ENCODE measurements around the gene AP1M2.
A peak's percentile ranks its signal among the peaks of the same experiment; 100 is the strongest.

AP1M2 gene

DNA sequence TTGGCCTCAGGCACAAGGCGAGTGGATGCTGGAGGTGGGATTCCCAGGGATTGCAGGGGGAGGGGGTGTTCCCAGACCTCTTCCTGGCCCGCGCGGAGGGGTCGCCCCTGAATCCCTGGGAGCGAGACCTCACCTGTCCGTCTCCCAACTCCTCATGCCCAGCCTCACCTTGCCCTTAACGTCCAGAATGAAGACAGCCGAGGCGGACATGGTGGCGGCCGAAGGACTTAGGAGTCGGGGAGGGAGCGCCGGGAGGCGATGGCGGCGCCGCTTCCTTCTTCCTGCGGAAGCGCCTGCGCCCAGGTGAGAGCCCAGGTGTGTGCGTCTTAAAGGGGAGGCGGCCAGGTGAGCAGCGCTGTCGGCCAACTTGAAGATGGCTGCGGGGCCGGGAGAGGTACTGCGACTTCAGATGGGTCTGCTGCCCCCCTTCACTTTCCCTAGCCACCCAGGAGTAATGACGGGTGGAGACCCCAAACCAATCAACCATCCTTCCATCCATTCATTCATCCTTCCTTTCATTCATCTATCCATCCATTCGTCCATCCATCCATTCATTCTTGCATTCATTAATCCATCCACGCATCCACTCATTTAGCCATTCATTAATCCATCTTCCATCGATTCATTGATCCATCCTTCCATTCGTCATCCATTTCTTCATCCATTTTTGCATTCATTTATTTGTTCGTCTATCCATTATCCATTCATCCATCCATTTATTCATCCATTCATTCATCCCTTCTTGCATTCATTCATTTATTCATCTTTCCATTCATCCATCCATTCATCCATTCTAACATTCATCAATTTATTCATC lies at the start of gene AP1M2:
TSS of gene AP1M2 (minus strand) at position 291 of the 817 bp plus-strand sequence. CDS start at position 210, 81 bp downstream.
- peak; percentile 58 for DNase-seq

DNA sequence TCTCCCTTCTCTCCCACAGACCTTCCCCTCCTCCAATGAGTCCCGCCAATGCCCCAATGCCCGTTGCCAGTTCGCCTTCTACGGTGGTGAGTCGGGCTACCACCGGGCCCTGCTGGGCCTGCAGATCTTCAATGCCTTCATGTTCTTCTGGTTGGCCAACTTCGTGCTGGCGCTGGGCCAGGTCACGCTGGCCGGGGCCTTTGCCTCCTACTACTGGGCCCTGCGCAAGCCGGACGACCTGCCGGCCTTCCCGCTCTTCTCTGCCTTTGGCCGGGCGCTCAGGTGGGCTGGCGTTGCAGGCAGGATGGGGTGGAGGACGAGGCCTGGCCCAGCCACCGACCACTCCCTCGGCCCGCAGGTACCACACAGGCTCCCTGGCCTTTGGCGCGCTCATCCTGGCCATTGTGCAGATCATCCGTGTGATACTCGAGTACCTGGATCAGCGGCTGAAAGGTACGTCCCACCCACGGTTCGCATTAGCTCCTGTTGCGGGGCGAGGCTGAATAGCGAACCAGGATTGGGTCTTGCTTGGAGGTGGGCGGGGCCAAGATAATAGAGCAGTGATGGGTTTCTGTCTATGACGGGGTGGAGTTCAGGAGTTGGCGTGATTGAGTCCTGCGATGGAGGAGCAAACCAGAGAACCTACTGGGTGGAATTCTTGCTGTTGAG lies 49.3 kb upstream of the AP1M2 start:
- no peak for DNase-seq

DNA sequence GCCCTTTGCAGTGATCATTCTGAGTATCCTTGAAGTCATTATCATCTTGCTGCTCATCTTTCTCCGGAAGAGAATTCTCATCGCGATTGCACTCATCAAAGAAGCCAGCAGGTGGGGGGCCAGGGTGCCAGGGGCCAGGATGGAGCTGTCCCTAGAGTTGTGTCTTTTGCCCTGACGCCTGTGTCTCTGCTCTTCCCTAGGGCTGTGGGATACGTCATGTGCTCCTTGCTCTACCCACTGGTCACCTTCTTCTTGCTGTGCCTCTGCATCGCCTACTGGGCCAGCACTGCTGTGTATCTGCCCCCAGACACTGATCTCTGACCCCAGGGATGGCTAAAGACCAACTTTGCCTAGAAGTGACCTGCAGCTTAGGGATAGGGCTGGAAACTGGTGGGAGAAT lies 47.9 kb upstream of the AP1M2 start:
- no peak for DNase-seq

GRCh38 chr19:10634430-10634829 lies 47.3 kb upstream of the AP1M2 start:
- no peak for DNase-seq

GRCh38 chr19:10631874-10632273 lies 44.8 kb upstream of the AP1M2 start:
- DNase-seq = no peak

- no peak for DNase-seq
Measured at GRCh38 chr19:10625762-10626138, 38.6 kb upstream of the AP1M2 start.

GRCh38 chr19:10625003-10625761 lies 38.1 kb upstream of the AP1M2 start, which contains the start of gene SLC44A2:
Gene SLC44A2 (plus strand): TSS chr19:10625553. CDS start chr19:10625634, 81 bp downstream.
- peak; percentile 58 for DNase-seq

DNA sequence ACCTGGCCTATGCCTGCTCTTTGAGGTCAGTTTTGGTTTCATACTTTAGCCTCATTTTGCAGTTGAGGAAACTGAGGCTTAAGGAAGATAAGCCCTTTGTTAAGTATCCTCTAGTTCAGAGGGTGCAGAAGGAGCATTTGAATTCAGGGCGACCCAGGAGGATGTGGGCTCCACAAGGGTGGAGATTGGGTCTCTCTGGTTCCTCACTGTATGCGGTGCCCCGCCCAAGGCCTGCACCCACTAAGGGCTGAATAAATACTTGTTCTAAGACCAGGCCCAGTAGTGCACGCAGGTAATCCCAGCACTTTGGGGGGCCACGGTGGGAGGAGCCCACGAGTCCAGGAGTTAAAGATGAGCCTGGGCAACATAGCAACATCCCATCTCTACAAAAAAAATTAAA lies 37.5 kb upstream of the AP1M2 start:
- DNase-seq = no peak

DNA sequence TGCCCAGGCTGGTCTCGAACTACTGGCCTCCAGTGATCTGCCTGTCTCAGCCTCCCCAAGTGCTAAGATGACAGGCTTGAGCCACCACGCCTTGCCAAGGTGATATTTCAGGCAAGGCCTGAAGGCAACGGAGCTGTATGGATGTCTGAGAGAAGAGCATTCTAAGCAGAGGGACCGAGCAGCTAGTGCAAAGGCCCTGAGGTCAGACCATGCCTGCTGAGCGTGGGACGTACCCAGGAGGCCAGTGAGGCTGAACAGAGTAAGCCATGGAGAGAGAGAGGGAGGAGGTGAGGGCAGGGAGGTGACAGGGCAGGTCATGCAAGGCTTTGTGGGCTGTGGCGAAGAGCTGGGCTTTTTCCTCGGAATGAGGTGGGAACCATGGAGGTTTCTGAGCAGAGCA lies 34.9 kb upstream of the AP1M2 start:
- DNase-seq = no peak

DNA sequence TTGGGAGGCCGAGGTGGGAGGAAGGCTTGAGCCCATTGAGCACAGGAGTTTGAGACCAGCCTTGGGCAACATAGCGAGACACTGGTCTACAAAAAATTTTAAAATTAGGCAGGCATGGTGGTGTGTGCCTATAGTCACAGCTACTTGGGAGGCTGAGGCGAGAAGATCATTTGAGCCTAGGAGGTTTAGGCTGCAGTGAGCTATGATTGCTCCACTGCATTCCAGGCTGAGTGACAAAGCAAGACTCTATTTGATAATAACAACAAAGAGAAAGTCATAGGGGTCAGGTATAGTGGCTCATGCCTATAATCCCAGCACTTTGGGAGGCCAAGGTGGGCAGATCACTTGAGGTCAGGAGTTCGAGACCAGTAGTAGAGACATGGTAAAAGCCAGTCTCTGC lies 33.7 kb upstream of the AP1M2 start:
- DNase-seq = no peak

- no peak for DNase-seq
Measured at GRCh38 chr19:10618846-10619245, 31.7 kb upstream of the AP1M2 start.

DNA sequence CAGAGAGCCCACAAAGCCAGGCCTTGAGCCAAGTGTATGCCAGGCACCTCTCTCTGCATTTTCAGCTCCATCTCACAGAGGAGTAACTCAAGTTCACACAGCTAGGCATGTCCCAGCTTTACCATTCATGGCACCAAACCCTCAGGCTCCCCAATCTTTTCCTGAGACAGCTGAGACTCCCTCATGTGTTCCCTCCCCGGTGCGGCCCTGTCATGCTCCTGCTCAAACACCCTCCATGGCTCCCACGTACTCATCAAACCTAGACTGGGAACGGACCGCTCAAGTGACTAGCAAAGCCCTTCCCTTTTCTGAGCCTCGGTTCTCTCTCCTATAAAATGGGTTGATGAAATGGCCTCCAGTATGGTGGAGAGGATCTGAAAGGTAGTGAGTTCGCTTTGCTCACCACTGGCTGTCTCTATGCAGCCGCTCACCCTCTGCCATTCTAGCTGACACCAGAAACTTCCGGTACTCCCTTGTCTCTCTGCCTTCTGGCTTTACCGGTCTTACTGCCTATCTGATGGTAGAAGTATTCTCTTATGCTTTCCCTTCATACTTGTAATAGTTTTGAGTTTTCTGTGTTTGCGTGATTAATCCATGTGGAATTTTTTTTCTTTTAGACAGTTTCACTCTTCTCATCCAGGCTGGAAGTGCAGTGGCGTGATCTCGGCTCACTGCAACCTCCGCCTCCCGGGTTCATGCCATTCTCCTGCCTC lies 30.5 kb upstream of the AP1M2 start:
- no peak for DNase-seq

DNA sequence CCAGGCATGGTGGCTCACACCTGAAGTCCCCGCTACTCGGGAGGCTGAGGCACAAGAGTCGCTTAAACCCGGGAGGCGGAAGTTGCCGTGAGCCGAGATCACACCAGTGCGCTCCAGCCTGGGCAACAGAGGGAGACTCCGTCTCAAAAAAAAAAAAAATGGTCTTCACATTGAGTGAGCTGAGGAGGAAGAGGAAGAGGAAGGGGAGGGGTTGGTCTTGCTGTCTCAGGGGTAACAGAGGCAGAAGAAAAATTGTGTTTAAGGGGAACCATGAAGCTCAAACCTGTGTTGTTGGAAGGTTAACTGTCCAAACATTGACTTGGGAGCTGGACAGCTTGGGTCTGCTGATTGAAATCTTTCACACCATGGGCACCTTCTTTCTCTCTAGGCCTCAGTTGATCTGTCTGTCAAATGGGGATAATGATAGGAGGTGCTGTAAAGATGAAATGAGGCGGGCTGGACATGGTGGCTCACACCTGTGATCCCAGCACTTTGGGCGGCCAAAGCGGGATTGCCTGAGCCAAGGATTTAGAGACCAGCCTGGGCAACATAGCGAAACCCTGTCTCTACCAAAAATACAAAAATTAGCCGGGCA lies 28.4 kb upstream of the AP1M2 start:
- DNase-seq = no peak

- DNase-seq = no peak
Measured at GRCh38 chr19:10612499-10613119, 25.5 kb upstream of the AP1M2 start.

DNA sequence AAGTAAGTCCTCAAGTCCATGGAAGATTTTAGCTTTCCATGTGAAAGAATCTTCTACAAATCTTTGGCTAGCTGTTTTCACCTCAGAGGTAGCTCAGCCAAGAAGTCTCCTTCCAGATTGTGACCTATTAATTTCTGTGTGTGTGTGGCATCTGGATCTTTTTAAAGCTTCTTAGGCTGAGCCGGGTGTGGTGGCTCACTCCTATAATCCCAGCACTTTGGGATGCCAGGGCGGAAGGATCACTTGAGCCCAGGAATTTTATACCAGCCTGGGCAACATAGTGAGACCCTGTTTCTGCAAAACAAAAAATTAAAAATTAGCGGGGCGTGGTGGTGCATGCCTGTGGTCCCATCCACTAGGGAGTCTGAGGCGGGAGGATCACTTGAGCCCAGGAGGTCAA lies 24.8 kb upstream of the AP1M2 start:
- no peak for DNase-seq

DNA sequence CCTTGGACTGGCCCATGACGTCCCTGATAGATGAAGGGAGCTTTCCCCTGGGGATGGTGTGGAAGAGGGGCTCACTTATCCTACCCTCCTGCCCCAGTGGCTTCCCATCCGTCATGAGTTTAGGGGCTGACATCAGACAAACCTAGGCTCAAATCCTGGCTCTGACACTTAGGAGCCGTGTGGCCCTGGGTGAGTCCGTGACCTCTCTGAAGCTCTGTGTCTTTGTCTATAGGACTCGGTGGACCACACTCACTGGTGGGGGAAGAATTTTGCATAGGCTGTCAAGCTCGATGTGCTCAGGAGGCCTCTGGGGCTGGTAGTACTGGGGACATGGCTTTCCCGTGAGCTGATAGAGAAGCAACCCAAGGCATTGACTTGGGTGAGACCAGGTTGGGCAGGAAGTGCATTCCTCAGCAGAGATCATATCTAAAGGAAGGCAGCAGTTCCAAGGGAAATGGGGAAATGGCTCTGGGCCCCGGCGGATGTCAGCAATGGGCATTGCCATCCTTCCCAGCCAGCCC lies 17.4 kb upstream of the AP1M2 start:
- no peak for DNase-seq

DNA sequence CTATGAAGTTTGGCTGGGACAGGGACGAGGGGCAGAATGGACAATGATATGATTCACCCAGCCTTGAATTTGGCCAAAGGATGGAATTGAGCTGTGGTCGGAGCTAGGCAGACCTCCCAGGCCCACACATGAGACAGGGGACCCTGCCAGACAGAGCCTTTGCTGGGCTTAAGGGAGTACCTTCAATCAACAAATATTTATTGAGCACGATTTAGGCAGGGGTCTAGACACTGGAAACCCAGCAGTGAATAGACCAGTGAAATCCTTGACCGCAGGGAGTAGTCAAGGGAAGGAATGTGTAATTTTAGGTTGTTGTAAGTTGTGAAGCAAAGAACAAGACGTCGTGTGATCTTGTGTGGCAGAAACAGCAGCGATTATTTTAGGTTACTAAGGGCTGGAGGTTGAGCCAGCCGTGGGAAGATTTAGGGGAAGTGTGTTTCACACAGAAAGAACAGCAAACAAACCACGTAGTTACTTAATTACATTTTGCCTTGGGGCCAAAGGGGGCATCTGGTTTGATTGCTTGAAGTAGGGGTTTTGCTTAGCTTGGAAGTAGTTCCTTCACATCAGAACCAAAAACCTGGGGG lies 16.9 kb upstream of the AP1M2 start:
- DNase-seq = no peak

DNA sequence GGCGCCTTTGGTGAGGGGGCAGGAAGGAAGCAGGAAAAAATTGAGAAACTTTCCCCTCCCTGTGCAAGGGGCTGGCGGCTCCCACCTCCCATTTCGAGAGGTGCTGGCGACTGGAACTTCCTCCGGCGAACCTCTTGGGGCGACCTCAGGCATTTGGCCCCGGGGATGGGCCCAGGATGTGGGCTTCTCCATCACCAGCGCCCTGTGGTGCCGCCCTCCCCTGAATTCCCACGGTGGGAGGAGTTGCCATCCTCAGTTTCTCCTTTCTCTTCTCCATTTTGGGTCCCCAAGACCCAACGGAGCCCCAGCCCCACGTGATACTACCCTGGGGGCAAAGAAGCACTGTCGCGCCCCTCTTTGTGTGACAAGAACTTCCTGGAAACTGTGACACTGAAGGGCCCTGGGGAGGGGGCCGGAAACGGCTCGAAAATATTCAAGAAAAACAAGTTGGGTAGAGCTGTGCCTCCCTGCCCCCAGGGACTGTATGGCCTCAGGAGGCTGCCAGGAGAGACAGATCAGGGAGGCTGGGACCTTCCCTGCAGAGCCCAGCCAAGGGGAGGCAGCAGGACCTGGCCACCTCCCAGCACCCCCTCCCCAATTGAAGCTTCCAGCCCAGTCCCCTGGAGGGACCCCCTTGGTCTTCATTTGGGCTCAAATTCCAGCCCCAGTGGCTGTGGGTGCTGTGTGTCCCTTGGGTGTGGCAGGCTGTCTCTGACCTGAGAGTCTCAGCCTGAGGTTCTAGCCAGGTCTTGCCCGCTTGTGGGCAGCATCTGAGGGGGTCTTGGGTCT lies 16.2 kb upstream of the AP1M2 start:
- no peak for DNase-seq

GRCh38 chr19:10602330-10603083 lies 15.4 kb upstream of the AP1M2 start:
- peak; percentile 53 for DNase-seq

- DNase-seq = no peak
Measured at GRCh38 chr19:10601999-10602329, 14.9 kb upstream of the AP1M2 start.

Data from DMS153 (cell line).